ENCODE results near the gene SIAH2.

Gene SIAH2

GRCh38 chr3:150749255-150749654 lies 13.7 kb downstream of the SIAH2 start:
- no peak for DNase-seq (ENCODE audit: low read depth, low spot score)

DNA sequence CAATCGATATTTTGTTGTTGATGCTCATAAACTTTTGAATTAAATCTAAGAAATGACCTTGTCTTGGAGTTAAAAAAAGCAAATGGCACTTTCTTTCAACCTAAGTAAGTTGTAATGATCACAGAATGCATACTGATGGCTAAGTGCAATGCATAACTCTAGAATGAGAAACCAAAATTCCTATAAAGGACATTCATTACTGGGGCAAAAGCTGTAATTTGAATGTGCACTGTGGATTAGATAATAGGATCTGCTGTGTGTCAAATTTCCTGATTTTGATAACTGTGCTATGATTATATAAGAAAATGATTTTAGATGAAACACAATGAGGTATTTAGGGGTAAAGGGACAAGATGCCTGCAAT lies 14.3 kb downstream of the SIAH2 start:
- DNase-seq (ENCODE audit: low read depth, low spot score): no peak

DNA sequence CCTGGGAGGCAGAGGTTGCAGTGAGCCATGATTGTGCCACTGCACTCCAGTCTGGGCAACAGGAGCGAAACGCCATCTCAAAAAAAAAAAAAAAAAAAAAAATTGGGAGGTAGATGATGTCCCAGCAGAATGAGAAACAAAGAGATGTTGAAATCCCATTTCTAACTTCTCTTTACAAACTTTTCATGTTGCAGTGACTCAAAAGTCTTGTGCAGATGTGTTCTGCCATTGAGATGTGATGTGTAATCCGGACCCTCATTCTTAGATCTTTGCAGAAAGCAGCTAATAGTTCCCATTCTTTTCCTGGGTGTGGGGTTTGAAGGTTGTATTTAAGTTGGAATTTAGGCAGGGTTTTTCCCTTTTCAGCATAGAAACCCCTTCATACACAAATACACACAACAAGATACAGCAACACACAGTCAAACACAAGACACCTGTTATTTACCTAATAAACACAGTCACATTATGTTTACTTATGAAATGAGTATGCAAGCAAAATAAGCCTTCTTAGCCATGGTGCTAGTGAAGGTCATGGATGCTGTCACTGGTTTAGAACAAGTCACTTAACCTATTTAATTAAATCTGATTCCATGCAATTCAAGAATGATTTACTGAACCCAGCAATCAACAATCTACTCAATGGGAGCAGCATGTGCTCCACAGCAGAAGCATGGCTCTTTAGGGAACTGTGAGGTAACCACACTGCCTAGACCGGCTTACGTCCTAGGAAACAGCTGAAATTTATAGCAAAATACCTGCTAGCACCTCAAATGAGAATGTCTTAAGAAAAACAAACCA lies 14.9 kb downstream of the SIAH2 start:
- DNase-seq (ENCODE audit: low read depth, low spot score): no peak

- DNase-seq (ENCODE audit: low read depth, low spot score): no peak
Measured at GRCh38 chr3:150746791-150747590, 16.0 kb downstream of the SIAH2 start.

- no peak for DNase-seq (ENCODE audit: low read depth, low spot score)
Measured at GRCh38 chr3:150745832-150746231, 17.1 kb downstream of the SIAH2 start.

GRCh38 chr3:150744919-150745211 lies 18.1 kb downstream of the SIAH2 start:
- no peak for DNase-seq (ENCODE audit: low read depth, low spot score)

DNA sequence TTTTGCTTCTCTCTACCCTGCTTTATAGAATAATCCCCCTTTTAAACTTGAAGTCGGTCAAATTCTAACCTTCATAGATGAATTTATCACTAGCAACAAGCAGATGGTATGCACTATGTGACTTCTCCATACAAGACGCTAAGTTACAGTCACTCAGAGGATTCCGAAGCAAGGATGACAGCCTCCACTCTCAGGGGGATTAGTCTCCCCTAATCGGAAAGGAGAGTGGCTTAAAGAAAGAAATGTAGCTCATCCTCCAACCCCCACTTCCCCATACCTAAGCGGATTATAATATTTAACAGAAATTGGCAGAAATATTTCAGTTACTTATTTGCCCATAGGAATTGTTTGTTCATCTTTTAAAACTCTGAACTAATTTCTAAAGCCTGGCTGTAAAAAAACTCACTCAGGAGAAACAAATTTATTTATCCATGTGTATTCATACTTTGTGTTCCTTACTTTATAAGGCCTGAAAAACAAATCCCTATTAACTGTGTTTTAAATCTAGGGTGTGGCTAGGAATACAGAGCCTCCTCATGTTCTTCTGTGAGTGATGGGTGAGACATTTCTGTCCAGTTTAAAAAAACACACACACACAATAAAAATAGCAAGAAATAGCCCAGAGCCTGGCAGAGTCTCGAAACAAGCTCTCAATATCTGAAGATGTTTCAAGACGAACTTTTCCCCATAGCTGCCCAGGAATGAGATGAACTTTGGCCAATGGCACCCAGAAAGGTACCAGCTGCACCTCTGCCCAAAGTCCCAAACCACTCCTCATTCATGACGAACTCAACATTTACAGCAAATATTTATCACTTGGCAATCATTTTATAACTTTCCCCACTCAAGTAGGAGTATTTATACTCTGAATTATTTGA lies 18.7 kb downstream of the SIAH2 start:
- DNase-seq (ENCODE audit: low read depth, low spot score): no peak

DNA sequence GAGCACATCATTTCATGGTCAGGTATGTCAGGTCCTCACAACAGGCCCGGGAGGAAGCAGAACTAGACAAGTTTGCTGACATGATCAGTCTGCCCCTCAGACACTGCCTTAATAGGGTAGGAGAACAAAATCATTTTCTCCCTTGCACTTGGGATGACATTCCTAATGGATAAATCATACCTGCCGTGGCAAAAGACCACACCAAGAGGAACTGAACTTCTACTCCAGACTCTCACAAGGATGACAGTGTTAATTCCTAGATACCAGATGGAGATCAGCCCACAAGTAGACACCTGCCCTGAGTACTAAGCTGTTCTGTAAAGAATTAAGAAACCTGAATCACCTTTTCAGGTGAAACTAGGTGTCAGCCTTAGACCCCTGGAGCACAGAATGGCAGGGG lies 19.5 kb downstream of the SIAH2 start:
- peak; percentile 58 for DNase-seq (ENCODE audit: low read depth, low spot score)

- no peak for DNase-seq (ENCODE audit: low read depth, low spot score)
Measured at GRCh38 chr3:150742679-150743078, 20.3 kb downstream of the SIAH2 start.

- DNase-seq (ENCODE audit: low read depth, low spot score): no peak
Measured at GRCh38 chr3:150742141-150742523, 20.8 kb downstream of the SIAH2 start.

GRCh38 chr3:150741497-150742140 lies 21.4 kb downstream of the SIAH2 start:
- no peak for DNase-seq (ENCODE audit: low read depth, low spot score)

GRCh38 chr3:150740733-150741496 lies 22.1 kb downstream of the SIAH2 start:
- DNase-seq (ENCODE audit: low read depth, low spot score): no peak

DNA sequence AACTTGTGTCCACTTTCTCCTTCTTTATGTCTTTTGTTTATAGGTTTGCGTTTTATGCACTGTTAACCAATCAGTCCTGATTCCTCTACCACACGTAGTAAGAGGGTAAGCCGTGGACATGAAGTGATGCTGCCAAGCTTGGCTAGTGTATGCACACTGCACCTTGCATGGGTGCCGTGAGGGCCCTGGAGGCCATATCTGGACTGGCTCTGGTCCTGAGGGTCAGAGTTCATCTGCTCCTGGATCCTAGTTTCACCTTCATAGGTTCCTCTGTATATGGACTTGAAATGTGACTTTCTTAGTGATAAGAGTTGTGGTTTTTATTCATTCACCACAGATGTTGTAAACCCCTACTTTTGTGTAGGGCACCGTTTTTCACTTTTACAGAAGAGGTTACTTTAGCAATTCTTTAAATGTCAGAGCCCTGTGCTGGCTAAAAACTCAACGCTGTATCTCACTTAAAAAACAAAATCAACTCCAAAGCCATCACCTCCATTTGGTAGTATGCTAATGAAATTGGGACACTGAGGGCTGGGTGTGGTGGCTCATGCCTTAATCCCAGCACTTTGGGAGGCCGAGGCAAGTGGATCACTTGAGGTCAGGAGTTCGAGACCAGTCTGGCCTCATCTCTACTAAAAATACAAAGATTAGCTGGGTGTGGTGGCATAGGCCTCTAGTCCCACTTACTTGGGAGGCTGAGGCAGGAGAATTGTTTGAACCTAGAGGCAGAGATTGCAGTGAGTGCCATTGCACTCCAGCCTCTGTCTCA lies 22.9 kb downstream of the SIAH2 start:
- no peak for DNase-seq (ENCODE audit: low read depth, low spot score)

GRCh38 chr3:150739200-150739863 lies 23.6 kb downstream of the SIAH2 start:
- DNase-seq (ENCODE audit: low read depth, low spot score): no peak

GRCh38 chr3:150738688-150739087 lies 24.3 kb downstream of the SIAH2 start:
- peak; percentile 37 for DNase-seq (ENCODE audit: low read depth, low spot score)

DNA sequence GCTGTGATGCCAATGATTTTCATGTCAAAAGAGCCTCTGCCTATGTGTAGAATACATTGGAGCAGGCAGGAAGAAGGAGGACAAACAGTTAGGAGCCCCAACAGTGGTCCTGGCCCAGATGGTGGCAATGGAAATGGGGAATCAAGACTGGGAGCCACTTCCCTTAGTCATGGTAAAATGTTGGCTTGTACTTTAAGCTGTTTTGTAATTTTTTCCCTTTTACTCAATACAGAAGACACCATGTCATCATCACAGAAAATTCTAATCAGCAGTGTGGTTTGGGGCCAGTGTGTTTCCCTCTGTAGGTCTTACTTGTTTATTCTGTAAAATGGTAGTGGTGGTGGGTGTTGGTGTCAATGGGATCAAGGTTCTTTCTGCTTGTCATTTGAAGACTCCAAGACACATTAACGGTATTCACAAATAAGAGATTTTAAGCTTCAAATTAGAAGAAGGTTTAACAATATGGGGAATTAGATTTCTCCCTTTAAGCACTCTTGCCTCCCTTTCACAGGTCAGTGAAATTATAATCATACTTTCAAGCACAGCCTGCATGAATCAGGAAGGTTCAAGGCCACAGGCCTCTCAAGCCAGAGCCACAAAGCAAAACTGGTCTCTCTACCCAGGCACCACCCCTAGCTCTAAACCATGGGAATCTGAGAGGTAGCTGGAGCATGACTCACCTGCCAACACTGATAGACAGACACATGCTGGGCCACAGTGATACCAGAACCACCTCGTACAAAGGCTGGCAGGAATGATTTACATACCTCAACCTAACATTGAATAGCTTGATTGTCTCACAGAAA lies 24.9 kb downstream of the SIAH2 start:
- DNase-seq (ENCODE audit: low read depth, low spot score): peak; percentile 63

GRCh38 chr3:150736903-150737832 lies 25.8 kb downstream of the SIAH2 start:
- no peak for DNase-seq (ENCODE audit: low read depth, low spot score)

DNA sequence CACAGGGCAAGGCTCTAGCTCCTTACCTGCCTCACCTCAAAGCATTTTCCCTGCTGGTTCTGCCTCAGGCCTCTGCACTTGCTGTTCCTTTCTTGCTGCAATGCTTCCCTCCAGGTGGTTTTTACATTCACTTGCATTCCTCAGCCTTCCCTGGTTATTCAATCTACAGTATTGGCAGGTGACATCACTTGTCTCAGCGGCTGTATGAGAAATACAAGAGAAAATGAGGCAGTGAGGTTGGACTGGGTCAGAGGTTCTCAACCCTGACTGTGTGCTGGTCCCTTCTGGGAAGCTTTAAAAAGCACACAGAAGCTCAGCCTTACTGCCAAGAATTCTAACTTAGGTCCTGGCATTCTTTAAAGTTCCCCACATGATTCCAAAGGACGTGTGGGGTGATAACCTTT lies 26.7 kb downstream of the SIAH2 start:
- DNase-seq (ENCODE audit: low read depth, low spot score): no peak

Measured in astrocyte of the hippocampus (primary cell).